ENCODE data around the gene UBN1.

The UBN1 gene

GRCh38 chr16:4904108-4904941, 57.0 kb downstream of the UBN1 start:
- no peak for DNase-seq (ENCODE audit: low read depth in 2 of 2, low spot score in 1 of 2)

DNA sequence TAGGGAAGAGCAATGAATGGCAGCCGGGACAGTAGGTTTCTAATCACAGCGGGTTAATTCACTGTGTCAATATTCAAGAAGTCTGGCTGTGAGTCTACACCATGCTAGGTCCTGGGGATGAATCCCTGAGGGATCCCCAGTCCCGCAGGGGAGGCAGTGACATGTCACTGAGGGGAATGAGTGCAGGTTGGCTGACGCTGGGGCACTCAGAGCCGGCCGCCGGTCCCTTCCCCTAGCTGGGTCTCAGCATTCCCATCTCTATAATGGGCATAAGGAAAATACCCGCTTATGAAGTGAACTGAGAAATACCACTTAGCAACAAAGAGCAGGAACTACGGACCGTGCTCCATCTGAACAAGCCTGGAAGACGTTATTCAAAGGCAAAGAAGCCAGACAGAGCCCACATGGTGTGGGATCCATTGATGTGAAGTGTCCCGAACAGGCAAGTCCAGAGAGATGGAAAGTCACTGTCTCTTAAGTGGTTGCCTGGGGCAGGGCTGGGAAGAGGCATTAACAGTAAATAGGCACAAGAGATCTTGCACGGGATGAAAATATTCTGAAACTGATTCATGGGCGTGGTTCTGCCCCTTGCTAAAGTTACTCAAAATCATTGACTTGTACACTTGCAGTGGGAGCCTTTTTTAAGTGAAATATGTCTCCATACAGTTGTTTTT, 57.8 kb downstream of the UBN1 start:
- no peak for DNase-seq (ENCODE audit: low read depth in 2 of 2, low spot score in 1 of 2)

DNA sequence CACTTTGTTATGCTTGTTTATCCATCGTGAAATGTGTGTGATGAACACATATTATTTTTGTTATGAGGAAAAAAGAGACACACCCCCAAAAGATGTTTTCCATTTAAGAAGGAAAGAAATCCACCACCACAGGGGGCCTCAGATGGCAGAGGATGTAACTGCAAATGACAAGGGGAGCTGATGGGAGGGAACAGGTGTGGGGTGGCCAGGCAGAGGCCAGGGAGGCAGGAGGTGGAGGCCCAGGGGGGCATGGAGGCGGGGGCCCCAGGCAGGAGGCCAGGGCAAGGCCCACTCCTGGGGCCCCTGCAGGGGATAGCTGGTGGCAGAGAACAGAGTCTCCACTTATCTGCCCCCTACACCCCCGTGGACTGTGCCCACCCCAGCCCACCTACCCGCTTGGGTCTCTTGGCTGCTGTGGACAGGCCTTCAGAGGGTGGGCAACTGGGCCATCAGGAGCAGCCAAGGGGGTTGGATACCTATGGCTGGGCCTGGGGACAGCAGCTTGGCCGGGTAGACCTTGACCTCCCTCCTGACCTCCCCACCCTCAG, 61.6 kb downstream of the UBN1 start:
- no peak for DNase-seq (ENCODE audit: low read depth in 2 of 2, low spot score in 1 of 2)

DNA sequence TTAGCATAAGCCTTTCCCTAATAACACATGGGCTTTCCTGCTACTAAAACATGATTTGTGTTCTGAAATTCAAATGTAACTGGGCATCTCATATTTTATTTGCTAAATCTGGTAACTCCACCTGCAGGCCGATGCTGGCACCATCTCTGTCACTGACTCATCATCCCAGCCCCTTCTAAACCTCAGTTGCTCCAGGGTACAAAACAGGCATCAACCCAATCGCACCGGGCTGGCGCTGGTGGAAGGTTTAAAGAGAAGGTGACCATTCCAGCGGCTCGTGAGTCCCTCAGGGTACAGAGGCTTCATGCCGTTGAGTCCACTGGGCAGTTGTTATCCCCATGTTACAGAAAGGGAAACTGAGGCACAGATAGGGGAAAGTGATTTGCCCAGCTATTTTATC, 62.5 kb downstream of the UBN1 start:
- DNase-seq (ENCODE audit: low read depth in 2 of 2, low spot score in 1 of 2), result no peak

GRCh38 chr16:4910828-4911227, 63.5 kb downstream of the UBN1 start:
- no peak for DNase-seq (ENCODE audit: low read depth in 2 of 2, low spot score in 1 of 2)

GRCh38 chr16:4911970-4912386, 64.7 kb downstream of the UBN1 start:
- no peak for DNase-seq (ENCODE audit: low read depth in 2 of 2, low spot score in 1 of 2)

GRCh38 chr16:4913130-4913773, 66.0 kb downstream of the UBN1 start:
- DNase-seq (ENCODE audit: low read depth in 2 of 2, low spot score in 1 of 2), result no peak

DNA sequence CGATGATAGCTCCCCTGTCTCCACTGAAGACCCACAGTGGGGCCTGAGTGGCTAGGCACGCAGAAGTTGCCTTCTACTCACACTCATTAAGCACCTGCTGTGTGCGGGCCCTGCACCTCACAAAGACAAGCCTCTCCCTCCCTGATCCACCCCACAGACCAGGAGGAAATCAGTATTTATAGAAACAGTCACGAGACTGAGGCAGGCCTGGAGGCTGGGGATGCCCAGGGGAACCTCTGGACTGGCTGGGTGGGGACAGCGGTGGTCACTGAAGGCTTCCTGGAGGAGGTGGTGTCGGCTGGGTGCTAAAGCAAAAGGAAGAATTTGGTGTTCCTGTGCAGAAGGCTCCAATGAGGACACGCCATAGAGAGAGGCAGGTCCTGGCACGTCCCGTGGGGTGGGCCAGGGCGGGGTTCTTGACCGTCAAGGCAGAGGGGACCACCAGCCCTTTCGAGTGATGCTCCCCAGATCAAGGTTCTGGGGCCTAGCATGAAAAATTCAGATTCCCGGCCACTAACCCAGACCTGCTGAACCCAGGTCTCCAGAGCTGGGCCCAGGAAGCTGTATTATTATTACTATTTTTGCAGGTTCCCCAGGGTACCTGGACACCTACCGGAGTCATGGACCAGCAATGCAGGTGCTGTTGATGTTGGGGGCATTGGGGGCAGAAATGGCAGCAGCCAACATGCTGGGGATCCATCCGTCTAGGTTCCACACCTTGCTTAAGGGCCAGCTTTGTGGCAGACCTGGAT, 66.7 kb downstream of the UBN1 start:
- DNase-seq (ENCODE audit: low read depth in 2 of 2, low spot score in 1 of 2), result no peak

DNA sequence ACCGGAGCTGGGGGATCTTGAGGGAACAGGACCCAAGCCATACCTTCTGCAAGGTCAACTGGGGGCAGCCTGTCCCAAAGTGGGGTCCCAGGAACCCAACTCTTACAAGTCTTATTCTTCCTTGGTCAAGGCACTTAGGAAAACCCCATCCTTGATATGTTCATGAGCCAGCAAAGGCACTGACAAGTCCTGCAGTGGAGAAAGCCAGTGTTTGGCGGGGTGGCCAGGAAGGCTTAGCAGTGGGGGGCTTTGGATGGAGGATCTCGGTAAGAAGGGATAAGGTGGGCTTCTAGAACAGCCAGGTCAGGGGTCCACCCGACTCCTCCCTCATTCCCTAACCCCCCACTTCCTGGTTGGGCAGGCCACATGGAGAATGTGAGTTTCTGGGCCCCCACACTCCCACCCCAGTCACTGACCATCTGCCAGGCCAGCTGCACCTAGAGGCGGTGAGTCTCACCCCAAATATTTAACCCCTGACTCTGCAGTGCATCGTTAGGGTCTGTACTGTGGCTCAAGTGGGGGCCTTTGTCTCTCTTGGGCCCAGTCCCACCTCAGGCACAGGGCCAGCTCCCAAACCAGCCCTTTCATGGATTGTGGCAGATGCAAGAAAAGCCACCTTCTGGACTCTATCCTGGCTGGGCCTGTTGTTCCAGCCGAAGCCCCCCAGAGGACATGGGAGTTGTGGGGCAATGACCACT, 67.4 kb downstream of the UBN1 start:
- DNase-seq (ENCODE audit: low read depth in 2 of 2, low spot score in 1 of 2), result no peak

GRCh38 chr16:4915226-4915761, 68.0 kb downstream of the UBN1 start:
- DNase-seq (ENCODE audit: low read depth in 2 of 2, low spot score in 1 of 2), result no peak

- DNase-seq (ENCODE audit: low read depth in 2 of 2, low spot score in 1 of 2), result no peak
Measured at GRCh38 chr16:4917117-4917516, 69.8 kb downstream of the UBN1 start.

GRCh38 chr16:4918781-4919251, 71.5 kb downstream of the UBN1 start:
- DNase-seq (ENCODE audit: low read depth in 2 of 2, low spot score in 1 of 2), result no peak

DNA sequence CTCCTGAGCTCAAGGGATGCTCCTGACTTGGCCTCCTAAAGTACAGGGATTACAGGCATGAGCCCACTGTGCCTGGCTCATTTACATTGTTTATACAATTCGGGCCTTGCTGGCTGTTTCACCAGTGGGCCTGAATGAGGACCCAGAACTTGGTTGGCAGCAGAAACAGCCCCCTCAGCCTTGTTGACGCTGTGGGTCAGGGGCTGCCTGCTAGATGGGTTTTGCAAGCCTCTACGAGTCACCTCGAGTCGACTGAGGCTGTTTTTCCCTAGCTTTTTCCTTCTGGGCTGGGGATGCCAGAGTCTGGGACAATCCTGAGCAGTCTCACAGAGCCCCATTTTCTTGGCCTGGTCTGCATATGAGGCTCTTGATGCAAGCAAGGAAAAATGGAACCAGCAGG, 73.5 kb downstream of the UBN1 start:
- no peak for DNase-seq (ENCODE audit: low read depth in 2 of 2, low spot score in 1 of 2)

DNA sequence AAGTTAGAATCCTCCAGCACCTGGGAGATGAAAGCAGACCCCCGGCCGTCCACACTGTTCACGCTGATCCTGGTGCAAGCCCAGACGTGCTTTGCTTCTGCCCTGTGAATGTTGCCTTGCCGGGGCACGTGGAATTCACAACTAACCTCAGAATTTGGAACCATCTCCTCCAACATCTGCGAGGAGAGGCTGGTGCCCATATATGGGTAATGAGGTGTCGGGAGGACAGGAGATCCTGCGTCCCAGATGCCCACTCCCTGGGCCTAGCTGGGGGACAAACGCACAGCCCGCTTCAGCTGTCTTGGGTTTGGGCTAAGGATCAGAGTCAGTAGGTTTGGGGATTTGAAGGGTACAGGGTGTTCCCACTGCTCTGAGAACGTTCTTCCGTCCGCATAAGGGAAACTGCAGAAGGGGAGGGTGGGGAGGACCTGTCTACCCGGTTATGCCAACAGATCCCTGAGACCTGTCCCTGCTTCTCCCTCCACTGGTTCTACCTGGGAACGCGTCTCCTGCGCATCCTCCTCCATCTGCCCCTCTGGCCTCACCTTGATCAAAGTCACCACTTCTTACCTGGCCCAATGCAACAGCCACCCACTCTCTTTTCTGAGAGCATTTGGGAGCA, 75.6 kb downstream of the UBN1 start:
- no peak for DNase-seq (ENCODE audit: low read depth in 2 of 2, low spot score in 1 of 2)

GRCh38 chr16:4923853-4924252, 76.6 kb downstream of the UBN1 start:
- DNase-seq (ENCODE audit: low read depth in 2 of 2, low spot score in 1 of 2), result no peak

- DNase-seq (ENCODE audit: low read depth in 2 of 2, low spot score in 1 of 2), result no peak
Measured at GRCh38 chr16:4924593-4925292, 77.5 kb downstream of the UBN1 start.

GRCh38 chr16:4925293-4925607, 78.0 kb downstream of the UBN1 start:
- DNase-seq (ENCODE audit: low read depth in 2 of 2, low spot score in 1 of 2), result no peak

GRCh38 chr16:4925791-4926190, 78.5 kb downstream of the UBN1 start:
- no peak for DNase-seq (ENCODE audit: low read depth in 2 of 2, low spot score in 1 of 2)

DNA sequence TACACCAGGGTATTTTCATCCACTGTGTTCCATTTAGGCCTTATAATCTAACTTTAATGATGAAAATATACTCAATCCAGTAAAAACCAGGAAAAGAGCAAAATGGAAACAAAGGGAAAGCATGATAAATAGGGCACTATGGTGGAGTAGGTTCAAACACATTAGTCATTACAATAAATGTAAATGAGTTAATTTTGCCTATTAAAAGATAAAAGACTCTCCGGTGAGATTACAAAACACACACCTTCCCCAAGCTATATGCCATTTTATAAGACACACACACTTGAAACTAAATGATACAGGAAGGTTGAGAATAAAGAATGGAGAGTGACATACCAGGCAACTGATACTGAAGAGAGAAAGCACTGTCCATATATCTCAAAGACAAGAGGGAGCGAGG, 79.6 kb downstream of the UBN1 start:
- DNase-seq (ENCODE audit: low read depth in 2 of 2, low spot score in 1 of 2), result no peak

All from stimulated activated CD8-positive, alpha-beta memory T cell treated with anti-CD3 and anti-CD28 coated beads, Interleukin-4, amount 100 ng/mL, for 4 hours (primary cell).